Non-pigmented ciliary epithelial cell (primary cell): ENCODE measurements around the gene HSPA6.
A peak's percentile ranks its signal among the peaks of the same experiment; 100 is the strongest.
"Not testable (repeated sequence)": the region's sequence is repeated elsewhere in the genome, so short reads cannot be mapped to it uniquely, and the experiment has no call there.

Source experiments
- DNase-seq: peaks from one replicate; pipeline ENCODE4 v3.0.0-alpha.2; 2010; ENCODE audit warnings: low read depth

HSPA6 gene

DNA sequence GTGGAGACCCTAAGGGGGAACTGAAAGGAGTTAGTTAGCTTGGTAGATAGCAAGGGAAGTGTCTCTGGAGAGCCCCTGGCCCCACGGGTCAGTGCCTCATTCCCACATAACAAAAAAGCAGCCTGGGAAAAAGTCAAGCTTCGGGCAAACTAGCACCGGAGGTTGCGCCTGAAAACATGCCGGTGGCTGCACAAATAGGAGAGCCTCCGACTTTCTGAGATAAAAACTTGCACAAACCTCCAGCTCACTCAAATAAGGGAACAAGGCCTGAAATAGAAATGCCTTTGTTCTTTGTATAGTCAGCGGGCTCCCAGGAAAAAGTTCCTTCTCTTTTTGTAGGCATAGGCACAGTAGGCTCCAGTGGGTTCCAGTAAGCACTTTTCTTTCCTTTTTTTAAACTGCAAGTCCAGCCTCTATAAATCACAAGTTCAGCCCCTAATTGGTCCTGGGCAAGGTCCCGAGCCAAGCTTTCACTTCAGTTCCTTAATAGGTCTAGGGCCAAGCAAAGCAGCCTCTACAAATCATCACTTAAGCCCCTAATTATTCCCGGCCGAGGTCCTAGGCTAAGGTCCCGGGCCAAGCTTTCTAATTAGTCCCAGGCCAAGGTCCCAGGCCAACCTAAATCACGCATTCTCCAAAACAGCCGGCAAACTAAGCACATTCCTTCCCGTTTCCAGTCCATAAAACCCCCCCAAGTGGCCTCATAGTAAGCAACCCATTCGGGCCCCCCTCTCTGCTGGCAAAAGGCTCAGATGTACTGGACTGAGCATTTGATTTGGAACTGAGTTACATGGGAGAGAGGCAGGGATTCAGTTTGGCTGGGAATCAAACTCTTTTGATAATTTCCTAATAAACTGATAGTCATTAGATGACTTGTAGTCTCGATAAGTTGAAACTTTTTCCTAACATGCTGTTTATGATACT is 8.6 kb downstream of the HSPA6 start:
- DNase-seq: not testable (repeated sequence)

DNA sequence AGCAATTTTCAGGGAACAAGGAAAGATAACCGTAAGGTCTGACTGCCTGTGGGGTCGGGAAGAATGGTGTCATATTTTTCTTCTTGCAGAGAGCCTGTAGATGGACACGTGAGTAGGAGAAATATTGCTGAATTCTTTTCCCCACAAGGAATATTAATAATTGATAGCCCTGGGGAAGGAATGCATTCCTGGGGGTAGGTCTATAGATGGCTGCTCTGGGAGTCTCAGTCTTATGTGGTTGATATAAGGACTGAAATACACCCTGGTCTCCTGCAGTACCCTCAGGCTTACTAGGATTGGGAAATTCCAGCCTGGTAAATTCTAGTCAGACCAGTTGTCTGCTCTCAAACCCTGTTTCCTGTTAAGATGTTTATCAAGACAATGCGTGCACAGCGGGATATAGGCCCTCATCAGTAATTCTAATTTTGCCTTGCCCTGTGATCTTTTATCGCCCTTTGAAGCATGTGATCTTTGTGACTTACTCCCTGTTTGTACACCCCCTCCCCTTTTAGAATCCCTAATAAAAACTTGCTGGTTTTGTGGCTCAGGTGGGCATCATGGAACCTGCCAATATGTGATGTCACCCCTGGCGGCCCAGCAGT is 12.8 kb downstream of the HSPA6 start:
- not testable (repeated sequence) for DNase-seq

DNA sequence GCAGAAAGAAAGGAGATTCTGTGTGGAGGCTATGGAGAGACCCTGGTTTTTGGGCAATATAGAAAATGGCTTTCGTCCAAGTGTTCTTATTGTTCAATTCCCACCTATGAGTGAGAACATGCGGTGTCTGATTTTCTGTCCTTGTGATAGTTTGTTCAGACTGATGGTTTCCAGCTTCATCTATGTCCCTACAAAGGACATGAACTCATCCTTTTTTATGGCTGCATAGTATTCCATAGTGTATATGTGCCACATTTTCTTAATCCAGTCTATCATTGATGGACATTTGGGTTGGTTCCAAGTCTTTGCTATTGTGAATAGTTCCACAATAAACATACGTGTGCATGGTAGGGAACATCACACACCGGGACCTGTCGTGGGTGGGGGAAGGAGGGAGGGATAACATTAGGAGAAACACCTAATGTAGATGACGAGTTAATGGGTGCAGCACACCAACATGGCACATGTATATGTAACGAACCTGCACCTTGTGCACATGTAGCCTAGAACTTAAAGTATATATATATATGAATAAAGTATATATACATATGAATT is 14.7 kb downstream of the HSPA6 start:
- not testable (repeated sequence) for DNase-seq

DNA sequence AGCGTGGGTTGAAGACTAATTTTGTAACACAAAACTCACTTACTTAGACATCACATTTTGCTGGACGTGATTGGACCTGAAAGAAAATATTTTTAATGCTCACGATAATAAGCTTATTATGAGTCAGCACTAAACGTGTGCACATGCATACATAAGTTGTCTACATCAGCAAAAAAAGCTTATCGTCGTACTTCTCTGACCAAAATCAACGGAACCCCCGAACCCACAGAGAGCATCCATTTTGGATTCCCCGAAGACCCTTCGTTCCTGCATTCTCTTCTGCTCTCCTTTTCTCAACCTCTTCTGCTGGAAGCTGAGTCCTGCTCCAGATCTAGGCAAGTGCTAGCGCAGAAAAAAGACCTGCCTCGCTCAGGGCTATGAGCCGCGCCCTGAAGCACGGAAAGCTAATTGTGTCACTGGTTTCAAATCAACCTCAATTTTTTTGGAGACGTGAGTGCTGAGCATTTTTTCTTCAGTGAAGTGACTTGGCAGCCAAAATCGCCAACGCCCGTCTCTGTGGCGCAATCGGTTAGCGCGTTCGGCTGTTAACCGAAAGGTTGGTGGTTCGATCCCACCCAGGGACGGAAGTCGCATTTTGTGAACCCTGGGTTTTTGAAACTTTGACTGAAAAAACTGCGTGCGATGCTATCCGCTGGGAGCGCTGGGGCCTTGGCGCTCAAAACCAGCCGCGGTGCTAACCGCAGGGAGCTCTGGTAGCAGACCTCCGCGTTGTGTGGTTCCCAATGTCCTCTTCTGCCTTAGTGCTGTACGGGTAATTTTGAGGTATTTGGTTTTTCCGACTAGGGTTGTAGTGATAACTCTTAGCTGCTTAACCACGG is 15.6 kb downstream of the HSPA6 start:
- peak; percentile 56 for DNase-seq

DNA sequence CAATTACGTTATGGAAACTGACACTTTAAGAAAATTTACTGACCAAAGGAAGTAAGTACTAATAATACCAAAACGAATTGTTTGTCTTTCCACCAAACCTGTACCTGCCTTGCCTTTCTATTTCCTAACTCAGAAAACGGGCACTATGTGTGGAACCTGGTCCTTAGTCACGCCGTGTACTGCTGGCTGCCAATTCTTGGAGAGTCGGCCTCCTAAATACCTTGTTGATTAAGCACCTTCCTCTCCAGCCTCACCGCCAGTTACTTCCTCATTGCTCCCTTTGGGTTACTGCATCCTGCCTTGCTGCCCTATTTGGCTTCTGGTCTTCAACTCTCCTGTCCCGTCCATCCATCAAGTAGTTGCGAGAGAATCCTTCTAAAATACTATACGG is 16.2 kb downstream of the HSPA6 start:
- DNase-seq: not testable (repeated sequence)

DNA sequence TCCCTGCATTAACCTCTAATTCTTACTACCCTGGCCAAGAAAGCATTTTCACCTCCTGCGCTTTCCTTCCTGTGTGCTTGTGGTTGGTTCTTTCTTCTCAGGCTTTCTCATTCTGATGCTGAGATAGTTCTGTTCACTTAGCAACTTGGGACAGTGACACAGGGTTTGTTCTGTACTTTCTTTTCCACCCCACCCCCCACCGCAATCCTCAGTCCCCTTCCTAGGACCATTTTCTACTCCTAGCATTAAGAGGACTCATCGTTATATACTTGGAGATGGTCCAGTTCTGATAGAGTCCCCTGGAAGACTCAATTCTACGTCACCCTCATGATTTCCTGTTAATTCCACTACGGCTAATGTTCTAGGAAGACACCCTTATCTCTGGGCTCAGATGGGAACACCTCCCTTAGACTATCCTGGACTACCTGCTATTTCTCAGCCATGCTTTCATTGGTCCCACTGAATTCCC is 17.8 kb downstream of the HSPA6 start:
- DNase-seq: not testable (repeated sequence)

DNA sequence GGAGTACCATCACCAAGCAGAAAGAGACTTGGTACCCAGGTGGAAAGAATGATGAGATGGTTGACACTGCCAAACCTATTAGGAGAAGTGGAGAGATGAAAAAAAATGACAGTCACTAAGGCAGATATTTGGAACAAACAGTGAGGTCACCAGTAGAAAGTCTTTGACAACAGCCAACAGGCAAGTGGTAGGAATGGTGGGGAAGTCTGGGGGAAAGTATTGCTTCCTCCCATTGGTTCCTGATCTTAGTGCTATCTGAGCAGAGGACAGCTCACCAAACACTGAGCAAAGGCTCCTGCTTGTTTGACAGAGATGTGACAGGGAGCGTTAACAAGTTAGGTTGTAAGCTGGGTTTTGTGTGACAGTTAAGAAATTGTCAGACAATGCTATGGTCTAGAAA is 18.8 kb downstream of the HSPA6 start:
- not testable (repeated sequence) for DNase-seq

DNA sequence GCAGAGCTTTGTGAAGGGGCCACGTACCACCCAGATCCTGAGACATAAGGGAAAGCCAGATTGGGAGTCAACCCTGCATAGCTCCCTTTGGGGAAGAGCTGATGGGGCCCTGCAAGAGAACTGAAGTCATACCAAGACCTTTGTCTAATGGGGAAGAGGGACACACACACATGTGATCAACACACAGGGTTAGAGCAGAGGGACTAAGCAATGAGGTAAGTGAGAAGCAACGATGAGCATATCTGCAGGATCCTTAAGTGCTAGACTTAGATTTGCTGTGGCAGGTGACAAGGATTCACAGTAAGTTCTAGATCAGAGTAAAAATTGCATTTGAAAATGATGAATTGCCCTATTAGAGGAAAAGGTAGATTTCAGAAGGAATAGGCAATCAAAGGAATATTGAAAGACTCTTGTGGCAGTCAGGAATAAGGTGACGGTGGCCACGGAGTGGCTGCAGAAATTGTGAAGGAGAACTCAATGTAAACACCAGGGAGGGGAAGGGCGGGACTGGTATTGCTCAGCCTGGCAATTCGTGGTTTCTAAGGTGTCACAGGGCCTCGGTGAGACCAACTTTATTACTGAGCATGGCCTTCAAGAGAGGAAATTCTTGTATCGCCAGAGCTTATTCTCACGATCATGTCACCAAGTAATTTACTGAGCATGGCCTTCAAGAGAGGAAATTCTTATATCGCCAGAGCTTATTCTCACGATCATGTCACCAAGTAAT is 20.8 kb downstream of the HSPA6 start:
- DNase-seq: not testable (repeated sequence)

DNA sequence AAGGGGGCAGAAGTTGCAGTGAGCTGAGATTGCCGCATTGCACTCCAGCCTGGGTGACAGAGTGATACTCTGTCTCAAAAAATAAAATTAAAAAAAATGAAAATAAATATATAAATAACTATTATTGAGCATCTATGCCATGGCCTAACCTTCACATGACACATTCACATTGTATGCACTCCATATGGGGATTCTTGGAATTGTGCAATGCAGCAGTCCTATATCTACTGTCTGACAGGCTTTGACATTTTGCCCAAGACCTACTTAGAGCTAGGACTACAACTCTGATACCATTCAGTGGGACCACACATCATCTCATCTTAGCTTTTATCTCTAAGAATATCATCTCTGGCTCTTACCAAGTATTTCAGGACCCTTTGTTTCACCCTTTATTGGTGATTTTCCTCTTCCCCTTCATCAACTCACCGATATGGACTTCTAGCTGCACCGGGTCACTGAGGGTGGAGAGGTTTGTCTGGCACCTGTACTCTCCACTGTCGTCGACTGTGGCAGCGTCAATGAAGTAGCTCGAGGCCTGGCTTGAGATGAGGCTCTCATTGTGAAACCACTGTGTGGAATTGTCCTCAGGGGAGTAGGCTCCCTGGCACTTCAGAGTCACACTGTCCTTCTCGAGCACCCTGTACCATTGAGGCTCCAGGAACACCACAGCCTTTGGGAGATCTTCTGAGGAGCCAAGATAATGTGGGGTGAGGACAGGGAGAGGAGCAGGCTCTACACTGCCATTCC is 23.8 kb downstream of the HSPA6 start:
- not testable (repeated sequence) for DNase-seq

DNA sequence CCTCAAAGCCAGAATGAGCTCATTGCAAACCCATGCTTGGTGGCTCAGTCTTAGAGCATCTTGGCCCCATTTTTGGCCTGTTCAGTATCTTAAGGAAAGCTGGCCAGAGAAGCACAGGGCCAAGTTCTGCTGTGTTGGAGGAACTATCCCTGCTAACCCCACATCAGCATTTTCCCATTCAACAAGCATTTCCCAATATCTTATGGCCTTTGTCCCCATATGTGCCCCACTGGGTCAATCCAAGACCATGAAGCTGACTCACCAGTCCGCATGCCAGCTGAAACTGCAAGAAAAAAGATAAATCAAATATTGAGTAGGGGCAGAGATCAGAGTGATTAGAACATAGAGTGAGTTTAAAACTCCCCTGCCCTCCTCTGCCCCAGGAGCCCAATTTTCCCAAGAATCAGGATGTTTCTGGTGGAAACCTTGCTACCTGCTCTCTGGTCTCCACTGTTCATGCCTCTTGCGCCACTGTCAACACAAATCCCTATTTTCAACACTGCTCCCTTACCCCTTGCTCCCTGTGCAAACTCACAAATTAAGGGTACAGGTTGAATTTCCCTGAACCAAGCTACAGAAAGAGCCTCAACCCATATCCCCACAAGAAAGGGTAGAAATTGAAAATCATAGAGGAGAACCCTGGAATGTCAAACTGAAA is 24.5 kb downstream of the HSPA6 start:
- not testable (repeated sequence) for DNase-seq

DNA sequence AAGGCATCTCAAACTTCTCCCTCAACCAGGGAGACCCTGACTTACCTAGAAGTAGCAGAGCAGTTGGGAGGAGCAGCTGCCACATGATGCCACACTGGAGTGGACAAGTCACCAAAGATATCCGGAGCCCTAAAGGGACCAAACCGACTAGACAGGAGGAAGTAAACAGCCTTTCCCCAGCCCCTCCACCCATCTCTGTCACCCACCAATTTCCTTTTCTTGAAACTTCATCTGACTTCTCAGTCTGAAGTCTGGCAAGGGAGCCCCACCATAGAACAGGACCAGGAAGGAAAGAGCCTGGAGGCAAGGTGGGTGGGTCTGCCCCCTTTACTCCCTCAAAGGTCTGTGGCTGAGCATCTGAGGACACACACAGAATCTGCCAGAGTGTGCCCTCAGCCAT is 25.3 kb downstream of the HSPA6 start, which contains the start of gene FCGR3A:
FCGR3A (minus strand) TSS at position 167 of the 400 bp plus-strand sequence; CDS start at position 85, 82 bp downstream.
- DNase-seq: no peak

DNA sequence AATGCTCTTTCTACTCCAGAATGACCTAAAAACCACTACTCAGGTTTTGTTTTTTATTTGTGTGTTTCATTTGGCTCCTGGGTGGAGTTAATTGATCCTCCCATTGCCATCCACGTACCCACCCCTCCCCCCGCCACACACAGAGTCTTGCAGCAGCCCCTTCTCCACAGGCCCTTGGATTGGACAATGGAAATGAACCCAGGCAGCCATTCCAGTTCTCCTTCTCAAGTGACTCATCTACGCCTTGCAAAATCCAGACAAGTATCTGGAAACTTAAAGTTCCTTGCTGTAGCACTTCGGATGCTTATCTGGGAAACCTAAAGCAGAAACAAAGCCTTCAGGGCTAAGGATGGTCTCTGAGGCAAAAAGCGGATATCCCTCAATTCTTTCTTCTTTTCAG is 26.6 kb downstream of the HSPA6 start:
- DNase-seq: not testable (repeated sequence)

DNA sequence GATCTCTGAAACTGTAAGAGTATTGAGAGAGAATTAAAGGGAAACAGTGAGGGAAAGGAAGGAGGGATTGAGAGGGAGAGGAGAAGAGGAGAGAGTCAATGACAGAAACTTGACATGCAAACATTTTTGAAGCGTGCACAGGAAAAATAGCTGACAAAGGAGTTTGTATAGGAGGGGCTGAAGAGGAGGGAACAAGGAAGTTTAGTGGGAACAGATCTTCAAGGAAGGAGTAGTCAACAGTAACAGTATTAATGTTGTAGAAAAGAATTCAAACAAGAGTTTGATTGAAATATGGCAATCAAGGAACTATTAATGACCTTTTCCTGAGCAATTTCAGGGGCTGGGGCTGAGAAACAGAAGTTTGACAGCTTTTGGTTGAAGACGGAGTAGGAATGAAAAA is 29.3 kb downstream of the HSPA6 start:
- DNase-seq: not testable (repeated sequence)

DNA sequence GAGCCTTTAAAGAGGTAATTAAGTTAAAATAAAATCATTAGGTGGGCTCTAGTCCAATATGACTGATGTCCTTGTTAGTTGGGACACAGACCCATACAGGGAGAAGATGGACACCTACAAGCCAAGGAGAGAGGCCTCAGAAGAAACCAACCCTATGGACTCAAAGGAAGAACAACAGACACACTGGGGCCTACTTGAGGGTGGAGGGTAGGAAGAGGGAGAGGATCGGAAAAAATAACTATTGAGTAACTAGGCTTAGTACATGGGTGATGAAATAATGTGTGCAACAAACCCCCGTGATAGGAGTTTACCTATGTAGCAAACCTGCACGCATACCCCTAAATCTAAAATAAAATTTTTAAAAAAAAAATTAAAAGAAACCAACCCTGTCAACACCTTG is 30.0 kb downstream of the HSPA6 start:
- not testable (repeated sequence) for DNase-seq

DNA sequence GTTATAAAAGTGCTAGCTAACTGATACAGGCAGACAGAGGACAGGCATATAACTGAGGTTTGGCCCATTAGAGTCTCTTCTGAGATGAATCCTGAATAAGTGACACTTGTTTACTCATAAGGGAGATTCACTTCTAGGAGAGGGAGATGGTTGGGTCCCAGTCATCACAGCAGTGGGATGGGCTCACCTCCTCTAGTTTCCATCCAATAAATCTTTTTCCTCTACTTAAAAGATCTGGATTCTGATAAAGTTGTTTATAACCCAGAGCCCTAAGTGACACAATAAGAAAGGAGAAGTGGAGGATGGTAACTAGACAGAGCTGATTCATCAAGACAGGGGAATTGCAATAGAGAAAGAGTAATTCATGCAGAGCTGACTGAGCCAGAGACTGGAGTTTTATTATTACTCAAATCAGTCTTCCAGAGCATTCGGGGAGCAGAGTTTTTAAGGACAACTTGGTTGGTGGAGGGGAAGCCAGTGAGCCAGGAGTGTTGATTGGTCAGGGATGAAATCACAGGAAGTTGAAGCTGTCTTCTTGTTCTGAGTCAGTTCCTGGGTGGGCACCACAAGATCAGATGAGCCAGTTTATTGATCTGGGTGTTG is 30.6 kb downstream of the HSPA6 start:
- not testable (repeated sequence) for DNase-seq

DNA sequence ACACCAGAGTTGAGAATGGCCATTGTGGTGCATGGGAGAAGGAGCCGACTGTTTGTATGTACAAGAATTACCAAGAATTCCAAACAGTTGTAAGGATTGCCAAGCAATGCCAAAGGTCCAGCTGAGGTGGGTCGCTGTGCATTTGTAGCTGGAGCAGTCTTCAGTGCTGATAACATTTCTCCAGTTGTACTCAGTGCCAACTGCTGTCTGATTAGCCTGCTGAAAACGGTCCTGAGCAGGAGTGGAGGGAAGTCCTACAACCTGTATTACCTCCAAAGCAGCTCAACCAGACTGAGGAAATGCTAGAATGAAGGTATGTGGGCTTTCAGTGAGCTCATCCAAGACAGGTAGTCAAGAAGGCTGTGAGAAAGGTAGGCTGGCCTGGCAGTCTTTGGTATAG is 31.8 kb downstream of the HSPA6 start:
- not testable (repeated sequence) for DNase-seq

DNA sequence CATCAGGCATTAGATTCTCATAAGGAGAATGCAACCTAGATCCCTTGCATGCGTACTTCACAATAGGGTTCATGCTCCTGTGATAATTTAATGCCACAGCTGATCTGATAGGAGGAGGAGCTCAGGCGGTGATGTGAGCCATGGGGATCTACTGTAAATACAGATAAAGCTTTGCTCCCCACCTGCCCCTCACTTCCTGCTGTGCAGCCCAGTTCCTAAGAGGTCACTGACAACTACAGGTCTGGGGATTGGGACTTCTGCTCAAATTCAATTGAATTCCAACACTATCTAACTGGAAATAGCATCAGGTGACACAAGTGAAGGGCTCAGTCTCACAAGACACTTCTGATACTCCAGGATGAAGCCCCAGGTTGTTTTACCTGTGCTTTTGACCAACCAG is 32.6 kb downstream of the HSPA6 start:
- not testable (repeated sequence) for DNase-seq

DNA sequence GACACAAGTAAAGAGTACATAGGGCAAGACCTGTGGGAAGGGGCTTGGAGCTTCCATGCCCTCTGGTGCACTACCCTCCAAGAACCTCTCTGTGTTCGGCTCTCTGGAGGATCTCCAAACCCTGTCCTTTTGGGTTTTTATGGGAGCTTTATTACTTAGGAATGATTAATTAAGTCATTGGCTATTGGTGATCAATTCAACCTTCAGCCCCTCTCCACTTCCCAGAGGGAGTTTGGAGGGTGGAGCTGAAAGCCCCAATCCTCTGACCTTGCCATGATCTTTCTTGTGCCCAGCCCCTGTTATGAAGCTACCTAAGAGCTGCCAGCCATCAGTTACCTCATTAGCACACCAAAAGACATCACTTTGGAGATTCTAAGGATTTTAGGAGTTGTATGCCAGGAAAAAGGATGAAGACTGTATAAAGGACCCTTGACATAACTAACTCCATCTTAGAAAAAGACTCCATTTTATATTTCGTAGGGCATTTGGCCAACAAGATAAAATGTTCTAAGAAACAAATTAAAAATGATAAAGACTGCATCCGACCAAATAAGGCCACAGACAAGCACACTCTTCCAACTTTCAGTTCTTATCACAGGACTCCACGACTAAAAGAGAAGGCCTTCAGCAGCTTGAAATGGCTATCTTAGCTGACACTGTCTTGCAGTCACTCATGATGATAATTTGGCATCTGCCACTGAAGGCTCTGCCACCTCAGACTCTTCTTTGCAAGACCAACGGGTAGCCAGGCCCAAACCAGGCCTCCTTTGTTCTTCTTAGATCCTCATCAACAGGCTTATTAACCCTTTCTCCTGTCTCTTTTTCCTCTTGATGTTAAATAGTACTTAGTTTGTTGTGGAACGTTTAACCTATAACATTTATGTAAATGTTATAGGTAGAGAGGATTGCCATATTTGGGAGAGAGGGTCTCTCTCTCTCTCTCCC is 33.4 kb downstream of the HSPA6 start:
- DNase-seq: not testable (repeated sequence)
